ENCODE data around the gene SERPINA5. TPM values are rescaled to one million over a fixed set of nuclear protein-coding genes. Genes with fewer than 3 reads are reported as not detected.

SERPINA5 gene
- polyA plus RNA-seq, 1 of the 3 experiments (the other 2 are of a cell fraction) = 0.08 TPM

DNA sequence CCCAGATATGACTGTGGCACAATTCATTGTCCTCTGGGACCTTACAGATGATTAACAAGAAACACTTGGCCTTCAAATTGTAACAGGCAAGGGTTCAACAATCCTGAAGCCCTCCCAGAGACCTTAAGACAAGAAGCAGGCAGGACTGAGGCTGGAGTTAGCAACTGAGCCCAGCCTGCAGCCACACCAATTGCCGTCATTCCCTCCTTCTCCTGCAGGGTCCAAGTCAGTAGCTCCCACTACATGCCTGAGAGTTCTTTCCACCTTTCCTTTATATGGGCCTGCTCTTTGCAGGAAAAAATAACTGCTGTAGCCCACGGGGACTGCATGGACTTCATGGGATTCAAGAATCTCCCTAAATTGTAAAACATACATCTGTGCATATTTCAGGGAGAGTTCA, 22.4 kb upstream of the SERPINA5 start:
- H3K79me2 ChIP-seq (ENCODE audit: insufficient read depth) = no peaks in the 10 kb centered on the region
- no peaks in the 10 kb centered on the region for H3K4me1 ChIP-seq (ENCODE audit: control insufficient read depth in 1 of 2, insufficient read depth in 2 of 2, low read depth in 1 of 2, low read length in 1 of 2)
- WGBS (ENCODE audit: low lambda C conversion rate) = 50% methylated on average over 2 of the region's 2 CpGs
- H3K27ac ChIP-seq (ENCODE audit: low read depth in 2 of 2, low read length in 1 of 2) = no peak overlapping the region
- no peaks in the 10 kb centered on the region for H3K36me3 ChIP-seq (replicated peaks in 1 of 2; ENCODE audit: control insufficient read depth in 1 of 2, insufficient read depth in 2 of 2, low read length in 1 of 2)
- H4K20me1 ChIP-seq (ENCODE audit: insufficient read depth) = no peaks in the 10 kb centered on the region
- H3K27me3 ChIP-seq (ENCODE audit: insufficient read depth) = no peaks in the 10 kb centered on the region; the same call in 1 of the 2 replicates
- H3K9ac ChIP-seq = no peak overlapping the region
- CTCF ChIA-PET = interaction anchor here (6.1 kb wide), 1 partner anchor 9 kb away, joined by 49 read pairs; no protein-coding TSS in a partner anchor
- TF ChIP-seq, protein P1, sequence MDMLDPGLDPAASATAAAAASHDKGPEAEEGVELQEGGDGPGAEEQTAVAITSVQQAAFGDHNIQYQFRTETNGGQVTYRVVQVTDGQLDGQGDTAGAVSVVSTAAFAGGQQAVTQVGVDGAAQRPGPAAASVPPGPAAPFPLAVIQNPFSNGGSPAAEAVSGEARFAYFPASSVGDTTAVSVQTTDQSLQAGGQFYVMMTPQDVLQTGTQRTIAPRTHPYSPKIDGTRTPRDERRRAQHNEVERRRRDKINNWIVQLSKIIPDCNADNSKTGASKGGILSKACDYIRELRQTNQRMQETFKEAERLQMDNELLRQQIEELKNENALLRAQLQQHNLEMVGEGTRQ (IDR thresholded peaks at IDR 0.05; ENCODE audit: borderline replicate concordance, low read depth, low read length) = no peak
- TF ChIP-seq SIN3A (IDR thresholded peaks at IDR 0.05; ENCODE audit: borderline replicate concordance, low read depth, low read length) (no peak), TCF12 (IDR thresholded peaks at IDR 0.05) (no peak), NRF1 (IDR thresholded peaks at IDR 0.05; ENCODE audit: low read depth, low read length) (no peak), POLR2AphosphoS5 (IDR thresholded peaks at IDR 0.05; ENCODE audit: low read depth, low read length) (no peak), EZH2phosphoT487 (IDR thresholded peaks at IDR 0.05; ENCODE audit: borderline replicate concordance, low read depth) (no peak), GATA2 (CRISPR knock-in tag; IDR thresholded peaks at IDR 0.05) (no peak), FOXJ3 (CRISPR knock-in tag; IDR thresholded peaks at IDR 0.05) (no peak), TAF1 (IDR thresholded peaks at IDR 0.05; ENCODE audit: borderline replicate concordance, low read depth, low read length) (no peak), EP300 (IDR thresholded peaks at IDR 0.05; ENCODE audit: borderline replicate concordance in 1 of 2, low read depth in 1 of 2, low read length in 1 of 2) (no peak)
- TF ChIP-seq, protein P2, sequence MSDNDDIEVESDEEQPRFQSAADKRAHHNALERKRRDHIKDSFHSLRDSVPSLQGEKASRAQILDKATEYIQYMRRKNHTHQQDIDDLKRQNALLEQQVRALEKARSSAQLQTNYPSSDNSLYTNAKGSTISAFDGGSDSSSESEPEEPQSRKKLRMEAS (IDR thresholded peaks at IDR 0.05; ENCODE audit: low read depth) = no peak
- TF ChIP-seq, protein P3, sequence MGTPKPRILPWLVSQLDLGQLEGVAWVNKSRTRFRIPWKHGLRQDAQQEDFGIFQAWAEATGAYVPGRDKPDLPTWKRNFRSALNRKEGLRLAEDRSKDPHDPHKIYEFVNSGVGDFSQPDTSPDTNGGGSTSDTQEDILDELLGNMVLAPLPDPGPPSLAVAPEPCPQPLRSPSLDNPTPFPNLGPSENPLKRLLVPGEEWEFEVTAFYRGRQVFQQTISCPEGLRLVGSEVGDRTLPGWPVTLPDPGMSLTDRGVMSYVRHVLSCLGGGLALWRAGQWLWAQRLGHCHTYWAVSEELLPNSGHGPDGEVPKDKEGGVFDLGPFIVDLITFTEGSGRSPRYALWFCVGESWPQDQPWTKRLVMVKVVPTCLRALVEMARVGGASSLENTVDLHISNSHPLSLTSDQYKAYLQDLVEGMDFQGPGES (IDR thresholded peaks at IDR 0.05; ENCODE audit: low read depth, low read length) = no peak
- TF ChIP-seq, protein P4, sequence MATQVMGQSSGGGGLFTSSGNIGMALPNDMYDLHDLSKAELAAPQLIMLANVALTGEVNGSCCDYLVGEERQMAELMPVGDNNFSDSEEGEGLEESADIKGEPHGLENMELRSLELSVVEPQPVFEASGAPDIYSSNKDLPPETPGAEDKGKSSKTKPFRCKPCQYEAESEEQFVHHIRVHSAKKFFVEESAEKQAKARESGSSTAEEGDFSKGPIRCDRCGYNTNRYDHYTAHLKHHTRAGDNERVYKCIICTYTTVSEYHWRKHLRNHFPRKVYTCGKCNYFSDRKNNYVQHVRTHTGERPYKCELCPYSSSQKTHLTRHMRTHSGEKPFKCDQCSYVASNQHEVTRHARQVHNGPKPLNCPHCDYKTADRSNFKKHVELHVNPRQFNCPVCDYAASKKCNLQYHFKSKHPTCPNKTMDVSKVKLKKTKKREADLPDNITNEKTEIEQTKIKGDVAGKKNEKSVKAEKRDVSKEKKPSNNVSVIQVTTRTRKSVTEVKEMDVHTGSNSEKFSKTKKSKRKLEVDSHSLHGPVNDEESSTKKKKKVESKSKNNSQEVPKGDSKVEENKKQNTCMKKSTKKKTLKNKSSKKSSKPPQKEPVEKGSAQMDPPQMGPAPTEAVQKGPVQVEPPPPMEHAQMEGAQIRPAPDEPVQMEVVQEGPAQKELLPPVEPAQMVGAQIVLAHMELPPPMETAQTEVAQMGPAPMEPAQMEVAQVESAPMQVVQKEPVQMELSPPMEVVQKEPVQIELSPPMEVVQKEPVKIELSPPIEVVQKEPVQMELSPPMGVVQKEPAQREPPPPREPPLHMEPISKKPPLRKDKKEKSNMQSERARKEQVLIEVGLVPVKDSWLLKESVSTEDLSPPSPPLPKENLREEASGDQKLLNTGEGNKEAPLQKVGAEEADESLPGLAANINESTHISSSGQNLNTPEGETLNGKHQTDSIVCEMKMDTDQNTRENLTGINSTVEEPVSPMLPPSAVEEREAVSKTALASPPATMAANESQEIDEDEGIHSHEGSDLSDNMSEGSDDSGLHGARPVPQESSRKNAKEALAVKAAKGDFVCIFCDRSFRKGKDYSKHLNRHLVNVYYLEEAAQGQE (IDR thresholded peaks at IDR 0.05; ENCODE audit: low read depth, low read length) = no peak
- TF ChIP-seq, protein P5, sequence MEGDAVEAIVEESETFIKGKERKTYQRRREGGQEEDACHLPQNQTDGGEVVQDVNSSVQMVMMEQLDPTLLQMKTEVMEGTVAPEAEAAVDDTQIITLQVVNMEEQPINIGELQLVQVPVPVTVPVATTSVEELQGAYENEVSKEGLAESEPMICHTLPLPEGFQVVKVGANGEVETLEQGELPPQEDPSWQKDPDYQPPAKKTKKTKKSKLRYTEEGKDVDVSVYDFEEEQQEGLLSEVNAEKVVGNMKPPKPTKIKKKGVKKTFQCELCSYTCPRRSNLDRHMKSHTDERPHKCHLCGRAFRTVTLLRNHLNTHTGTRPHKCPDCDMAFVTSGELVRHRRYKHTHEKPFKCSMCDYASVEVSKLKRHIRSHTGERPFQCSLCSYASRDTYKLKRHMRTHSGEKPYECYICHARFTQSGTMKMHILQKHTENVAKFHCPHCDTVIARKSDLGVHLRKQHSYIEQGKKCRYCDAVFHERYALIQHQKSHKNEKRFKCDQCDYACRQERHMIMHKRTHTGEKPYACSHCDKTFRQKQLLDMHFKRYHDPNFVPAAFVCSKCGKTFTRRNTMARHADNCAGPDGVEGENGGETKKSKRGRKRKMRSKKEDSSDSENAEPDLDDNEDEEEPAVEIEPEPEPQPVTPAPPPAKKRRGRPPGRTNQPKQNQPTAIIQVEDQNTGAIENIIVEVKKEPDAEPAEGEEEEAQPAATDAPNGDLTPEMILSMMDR (IDR thresholded peaks at IDR 0.05) = no peak
- H2AFZ ChIP-seq (ENCODE audit: low read depth) = no peak overlapping the region
- H3K9me3 ChIP-seq = no peaks in the 10 kb centered on the region
- POLR2A ChIA-PET = no interaction called here
- no peak overlapping the region for H3K4me3 ChIP-seq (ENCODE audit: low read depth in 2 of 2, low read length in 1 of 2)
- H3K9me2 ChIP-seq = no peaks in the 10 kb centered on the region
- DNase-seq = no peak
- no peaks in the 10 kb centered on the region for H3F3A ChIP-seq (replicated peaks; ENCODE audit: insufficient read depth)
- H3K4me2 ChIP-seq = no peak overlapping the region

All from SK-N-SH (cell line).